Dermis blood vessel endothelial cell (primary cell): ENCODE results near the gene RIOK1. TPM values are rescaled to one million over a fixed set of nuclear protein-coding genes. Genes with fewer than 3 reads are reported as not detected.

Experiments used
- DNase-seq: peaks from one replicate; pipeline ENCODE4 v3.0.0; 2010
- total RNA-seq: library from RNA; depleted of rRNA; stranded (reverse); fragments of >200 nt; gene quantifications from 2 replicates; pipeline ENCODE4 v1.2.3, GENCODE V29; 2014

Gene RIOK1
- total RNA-seq, 1 donor from 2014 or later, result 19.9 TPM

DNA sequence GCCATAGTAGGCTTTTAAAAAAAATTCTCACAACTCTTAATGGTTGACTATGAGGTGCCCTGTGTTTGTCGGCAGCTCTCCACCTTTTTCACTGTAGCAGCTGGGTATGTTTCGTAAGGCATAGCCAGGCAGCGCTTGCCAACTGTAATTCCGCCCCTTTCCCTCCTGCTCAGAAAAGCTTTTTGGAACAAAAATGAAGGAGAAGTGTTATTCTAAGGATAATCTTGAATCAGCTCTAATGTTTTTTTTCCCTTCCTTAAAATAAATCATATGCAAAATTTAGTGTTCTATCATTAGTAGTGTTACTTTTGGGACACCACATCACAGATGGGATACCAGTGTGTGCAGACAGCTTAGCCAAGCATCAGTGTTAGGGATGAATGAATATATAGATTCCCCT is 21.2 kb downstream of the RIOK1 start:
- DNase-seq, result no peak

DNA sequence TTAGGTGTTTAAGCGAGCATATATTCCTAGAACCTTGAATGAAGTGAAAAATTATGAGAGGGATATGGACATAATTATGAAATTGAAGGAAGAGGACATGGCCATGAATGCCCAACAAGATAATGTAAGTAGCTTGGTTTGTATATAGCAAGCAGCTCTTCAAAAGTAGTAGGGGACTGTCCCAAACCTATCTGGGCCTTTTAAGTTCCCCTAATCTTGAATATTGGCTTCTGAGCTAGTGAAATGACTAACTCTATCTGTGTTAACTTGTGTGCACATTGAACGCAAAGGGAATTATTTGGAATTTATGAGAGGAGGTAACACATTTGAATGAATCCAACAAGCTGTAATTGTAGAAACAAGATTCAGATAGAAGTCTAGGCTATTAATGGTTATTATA is 21.7 kb downstream of the RIOK1 start:
- no peak for DNase-seq

- no peak for DNase-seq
These were observed 23.7 kb downstream of the RIOK1 start for GRCh38 chr6:7413151-7413823.

- no peak for DNase-seq
These were observed 25.2 kb downstream of the RIOK1 start for GRCh38 chr6:7414811-7415210.

DNA sequence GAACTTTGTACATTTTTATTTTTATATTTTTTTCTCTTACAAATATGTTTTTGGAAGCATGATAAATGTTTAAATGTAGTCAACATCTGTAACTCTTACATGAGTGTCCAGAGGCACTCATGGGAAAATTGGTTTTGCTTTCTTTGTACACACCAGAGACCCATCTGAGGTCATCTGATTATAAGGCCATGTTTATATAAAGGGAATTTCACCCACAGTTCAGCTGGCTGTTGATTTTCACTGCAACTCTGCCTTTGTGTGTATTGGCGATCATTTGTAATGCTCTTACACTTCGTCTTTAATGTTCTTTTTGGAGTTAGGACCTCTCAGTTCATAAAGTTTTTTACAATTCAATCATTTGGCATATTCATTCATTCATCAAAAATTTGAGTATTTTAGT is 28.1 kb downstream of the RIOK1 start:
- no peak for DNase-seq

DNA sequence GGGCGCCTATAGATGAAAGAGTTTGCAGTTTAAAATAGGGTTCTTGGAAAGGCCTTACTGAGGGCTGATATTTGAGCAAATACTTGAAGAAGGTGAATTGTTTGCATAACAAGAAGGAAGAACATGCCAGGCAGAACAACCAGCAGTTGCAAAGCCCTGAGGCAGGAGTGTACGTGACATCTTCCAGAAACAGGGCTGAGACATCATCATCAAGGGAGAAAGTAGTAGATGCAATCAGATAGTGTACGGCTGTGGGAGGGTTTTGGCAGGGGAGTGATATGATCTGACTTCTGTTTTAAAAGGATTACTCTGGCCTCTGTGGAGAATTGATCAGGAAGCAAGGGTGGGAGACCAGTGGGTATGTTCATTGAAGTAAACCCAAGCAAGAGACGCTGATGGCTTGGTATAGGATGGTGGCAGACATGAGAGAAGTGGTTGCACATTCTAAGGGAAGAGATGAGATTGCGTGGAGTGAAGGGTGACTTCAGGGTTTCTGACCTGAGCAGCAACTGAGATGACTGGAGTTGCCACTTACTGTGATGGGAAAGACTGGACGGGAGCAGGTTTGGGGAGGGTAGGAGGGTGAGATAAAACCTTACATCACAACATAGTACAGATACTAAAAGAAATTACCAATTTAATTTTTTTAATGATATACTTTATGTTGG is 28.8 kb downstream of the RIOK1 start:
- no peak for DNase-seq

DNA sequence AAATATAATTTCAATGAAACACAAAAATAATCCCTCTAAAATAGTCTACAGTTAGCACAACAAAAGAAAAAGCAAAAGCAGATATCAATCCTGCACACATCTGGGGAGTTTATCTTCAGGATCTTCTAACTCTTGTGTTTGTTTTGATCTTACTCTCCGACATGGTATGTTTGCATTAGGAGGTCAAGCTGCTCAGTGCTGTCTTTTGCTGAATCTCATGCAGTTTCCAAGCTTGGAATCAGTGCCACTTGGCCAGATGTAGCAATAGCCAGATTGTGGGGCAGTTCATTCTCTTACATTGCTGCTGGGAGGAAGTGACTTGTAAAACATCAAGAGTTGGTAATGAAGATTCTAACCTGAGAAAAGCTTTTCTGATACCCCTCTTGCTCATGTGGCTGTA is 29.5 kb downstream of the RIOK1 start:
- no peak for DNase-seq

GRCh38 chr6:7421066-7421465 is 31.5 kb downstream of the RIOK1 start:
- DNase-seq, result no peak

GRCh38 chr6:7424058-7424457 is 34.5 kb downstream of the RIOK1 start:
- no peak for DNase-seq

DNA sequence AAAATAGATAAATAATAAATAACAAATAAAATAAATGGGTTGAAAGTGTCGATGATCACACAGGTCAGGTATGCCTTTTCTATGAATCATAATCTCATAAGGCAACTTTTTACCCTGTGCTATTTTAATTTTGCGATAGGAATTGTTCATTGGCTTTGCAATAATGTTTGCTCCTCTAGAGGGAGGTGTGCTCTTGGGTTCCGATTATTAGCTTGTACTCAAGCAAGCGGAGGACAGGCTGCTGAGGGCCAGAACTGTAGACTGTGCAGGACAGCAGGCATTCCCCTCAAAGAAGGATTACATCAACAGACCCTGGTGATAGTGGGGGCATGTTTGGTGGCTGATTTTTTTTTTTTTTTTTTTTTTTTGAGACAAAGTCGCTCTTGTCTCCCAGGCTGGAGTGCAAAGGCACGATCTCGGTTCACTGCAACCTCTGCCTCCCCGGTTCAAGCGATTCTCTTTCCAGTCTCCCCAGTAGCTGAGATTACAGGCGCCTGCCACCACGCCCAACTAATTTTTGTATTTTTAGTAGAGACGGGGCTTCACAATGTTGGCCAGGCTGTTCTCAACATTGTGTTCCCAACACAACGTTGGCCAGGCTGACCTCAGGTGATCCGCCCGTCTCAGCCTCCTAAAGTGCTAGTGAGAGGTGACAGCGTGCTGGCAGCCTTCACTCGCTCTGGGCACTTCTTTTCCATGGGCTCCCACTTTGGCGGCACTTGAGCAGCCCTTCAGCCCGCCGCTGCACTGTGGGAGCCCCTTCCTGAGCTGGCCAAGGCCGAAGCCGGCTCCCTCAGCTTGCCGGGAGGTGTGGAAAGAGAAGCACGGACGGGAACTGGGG is 35.6 kb downstream of the RIOK1 start:
- DNase-seq, result peak; percentile 6

GRCh38 chr6:7425808-7426190 is 36.2 kb downstream of the RIOK1 start:
- DNase-seq, result no peak

DNA sequence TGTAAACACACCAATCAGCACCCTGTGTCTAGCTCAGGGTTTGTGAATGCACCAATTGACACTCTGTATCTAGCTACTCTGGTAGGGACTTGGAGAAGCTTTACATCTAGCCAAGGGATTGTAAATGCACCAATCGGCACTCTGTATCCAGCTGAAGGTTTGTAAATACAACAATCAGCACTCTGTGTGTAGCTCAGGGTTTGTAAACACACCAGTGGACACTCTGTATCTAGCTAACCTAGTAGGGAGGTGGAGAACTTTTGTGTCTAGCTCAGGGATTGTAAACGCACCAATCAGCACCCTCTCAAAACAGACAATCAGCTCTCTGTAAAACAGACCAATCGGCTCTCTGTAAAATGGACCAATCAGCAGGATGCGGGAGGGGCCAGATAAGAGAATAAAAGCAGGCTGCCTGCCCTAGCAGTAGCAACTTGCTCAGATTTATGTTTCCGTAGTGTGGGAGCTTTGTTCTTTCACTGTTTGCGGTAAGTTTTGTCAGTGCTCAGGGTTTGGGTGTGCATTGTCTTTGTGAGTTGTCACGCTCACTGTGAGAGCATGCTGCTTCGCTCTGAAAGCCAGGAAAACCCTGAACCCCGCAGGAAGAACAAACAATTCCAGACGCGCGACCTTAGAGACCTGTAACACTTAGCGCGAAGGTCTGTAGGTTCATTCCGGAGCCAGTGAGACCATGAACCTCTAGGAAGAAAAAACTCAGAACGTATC is 37.0 kb downstream of the RIOK1 start:
- DNase-seq, result peak; percentile 71

- no peak for DNase-seq
These were observed 41.7 kb downstream of the RIOK1 start for GRCh38 chr6:7431313-7431673.

GRCh38 chr6:7431674-7432390 is 42.2 kb downstream of the RIOK1 start:
- no peak for DNase-seq

DNA sequence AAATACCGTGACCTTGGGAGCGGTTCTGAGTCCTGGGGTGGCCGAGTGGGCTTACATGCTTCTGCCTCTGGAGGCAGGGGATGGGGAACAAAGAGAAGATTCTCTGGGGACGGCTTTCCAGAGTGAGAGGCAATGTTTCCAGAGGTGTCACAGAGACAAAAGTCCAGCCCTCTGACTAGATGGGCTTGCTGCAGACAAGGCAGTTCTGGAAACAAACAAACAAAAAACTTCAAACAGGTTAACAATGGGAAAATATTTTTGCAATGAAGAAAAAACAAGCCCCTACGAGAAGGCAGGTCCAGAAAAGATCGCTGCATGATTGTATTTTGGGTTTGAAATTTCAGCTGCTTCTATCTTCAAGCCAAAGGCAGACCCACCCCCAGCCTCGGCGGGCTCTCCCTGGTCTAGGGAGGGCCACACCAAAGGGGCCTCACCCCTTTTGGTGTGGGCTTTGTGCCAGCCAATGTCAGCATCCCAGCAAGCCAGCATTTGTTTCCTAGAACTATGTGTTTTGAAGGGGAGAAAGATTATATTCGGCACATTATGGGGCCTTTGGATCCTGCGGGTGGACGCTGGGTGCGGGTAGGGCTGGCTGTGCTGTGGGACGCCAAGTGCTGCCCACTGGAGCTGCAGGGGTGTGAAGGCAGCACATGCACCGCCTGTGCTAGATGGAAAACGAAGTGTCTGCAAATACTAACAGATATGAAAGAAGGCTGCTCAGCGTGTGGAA is 42.9 kb downstream of the RIOK1 start:
- no peak for DNase-seq

- DNase-seq, result no peak
These were observed 43.6 kb downstream of the RIOK1 start for GRCh38 chr6:7433121-7433617.

DNA sequence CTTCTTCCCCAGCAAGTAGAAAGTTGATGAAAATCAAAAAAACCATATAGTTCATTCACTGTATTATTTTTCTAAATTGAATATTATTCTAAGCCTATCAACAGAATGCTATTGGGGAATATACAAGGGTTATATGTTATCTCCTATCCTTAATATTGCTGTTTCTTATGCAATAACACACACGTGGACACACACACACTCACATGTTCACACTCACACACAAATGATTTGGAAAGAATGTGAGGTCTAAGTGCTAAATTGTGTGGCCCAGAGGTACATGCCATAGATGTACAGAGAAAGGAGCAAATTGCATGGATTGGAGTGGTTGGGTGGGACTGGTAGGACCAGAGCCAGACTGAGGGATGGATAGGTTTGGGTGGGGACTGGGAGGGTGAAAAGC is 45.1 kb downstream of the RIOK1 start:
- no peak for DNase-seq

DNA sequence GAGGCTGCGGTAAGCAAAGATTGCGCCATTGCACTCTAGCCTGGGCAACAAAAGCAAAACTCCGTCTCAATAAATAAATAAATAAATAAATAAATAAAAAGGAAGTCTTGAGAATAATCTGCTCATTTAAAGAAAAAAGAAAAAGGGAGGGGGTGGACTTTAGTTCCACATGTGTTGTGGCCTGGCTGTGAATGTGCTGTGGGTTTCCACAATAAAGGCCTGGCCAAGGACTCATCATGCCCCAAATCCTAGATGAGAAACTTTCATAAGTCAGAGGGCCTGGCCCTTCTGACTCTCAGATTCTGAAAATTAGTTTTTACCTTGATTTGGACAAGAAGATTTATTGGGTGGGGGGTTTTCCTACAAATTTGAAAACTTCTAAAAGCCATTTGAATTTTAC is 48.4 kb downstream of the RIOK1 start:
- DNase-seq, result no peak

DNA sequence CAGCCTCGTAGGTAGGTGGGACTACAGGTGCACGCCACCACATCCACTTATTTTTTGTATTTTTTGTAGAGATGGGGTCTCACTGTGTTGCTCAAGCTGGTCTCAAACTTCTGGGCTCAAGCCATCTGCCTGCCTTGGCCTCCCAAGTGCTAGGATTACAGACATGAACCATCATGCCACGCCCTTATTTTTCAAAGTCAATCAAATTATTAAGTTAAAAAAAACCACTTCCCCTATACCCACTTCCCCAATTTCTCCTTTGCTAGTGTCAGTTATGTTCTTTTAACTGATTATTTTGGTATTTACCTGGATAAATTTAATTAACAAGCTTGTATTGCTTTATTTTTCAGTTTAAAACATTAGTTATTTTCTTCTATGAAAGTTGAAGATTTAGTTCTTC is 49.6 kb downstream of the RIOK1 start:
- DNase-seq, result no peak

- DNase-seq, result no peak
These were observed 50.9 kb downstream of the RIOK1 start for GRCh38 chr6:7440476-7440875.

DNA sequence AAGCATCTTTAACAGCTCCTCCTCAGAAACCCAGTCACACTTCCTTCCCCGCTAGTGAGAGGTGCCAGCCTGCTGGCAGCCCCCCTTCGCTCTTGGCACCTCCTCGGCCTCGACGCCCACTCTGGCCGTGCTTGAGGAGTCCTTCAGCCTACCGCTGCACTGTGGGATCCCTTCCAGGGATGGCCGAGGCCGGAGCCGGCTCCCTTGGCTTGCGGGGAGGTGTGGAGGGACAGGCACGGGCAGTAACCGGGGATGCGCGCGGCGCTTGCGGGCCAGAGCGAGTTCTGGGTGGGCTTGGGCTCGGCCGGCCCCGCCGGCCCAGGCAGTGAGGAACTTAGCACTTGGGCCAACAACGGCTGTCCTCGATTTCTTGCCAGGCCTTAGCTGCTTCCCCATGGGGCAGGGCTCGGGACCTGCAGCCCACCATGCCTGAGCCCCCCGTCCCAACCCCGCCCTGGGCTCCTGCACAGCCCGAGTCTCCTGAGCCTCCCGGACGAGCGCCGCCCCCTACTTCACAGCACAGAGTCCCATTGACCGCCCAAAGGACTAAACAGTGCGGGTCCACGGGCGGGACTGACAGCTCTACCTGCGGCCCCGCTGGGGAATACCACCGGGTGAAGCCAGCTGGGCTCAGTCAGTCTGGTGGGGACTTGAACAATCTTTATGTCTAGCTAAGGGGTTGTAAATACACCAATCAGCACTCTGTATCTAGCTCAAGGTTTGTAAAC is 51.6 kb downstream of the RIOK1 start:
- DNase-seq, result no peak
